Measurements from ENCODE around the gene SEC14L5.

SEC14L5 gene

DNA sequence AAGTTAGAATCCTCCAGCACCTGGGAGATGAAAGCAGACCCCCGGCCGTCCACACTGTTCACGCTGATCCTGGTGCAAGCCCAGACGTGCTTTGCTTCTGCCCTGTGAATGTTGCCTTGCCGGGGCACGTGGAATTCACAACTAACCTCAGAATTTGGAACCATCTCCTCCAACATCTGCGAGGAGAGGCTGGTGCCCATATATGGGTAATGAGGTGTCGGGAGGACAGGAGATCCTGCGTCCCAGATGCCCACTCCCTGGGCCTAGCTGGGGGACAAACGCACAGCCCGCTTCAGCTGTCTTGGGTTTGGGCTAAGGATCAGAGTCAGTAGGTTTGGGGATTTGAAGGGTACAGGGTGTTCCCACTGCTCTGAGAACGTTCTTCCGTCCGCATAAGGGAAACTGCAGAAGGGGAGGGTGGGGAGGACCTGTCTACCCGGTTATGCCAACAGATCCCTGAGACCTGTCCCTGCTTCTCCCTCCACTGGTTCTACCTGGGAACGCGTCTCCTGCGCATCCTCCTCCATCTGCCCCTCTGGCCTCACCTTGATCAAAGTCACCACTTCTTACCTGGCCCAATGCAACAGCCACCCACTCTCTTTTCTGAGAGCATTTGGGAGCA, 35.3 kb upstream of the SEC14L5 start:
- no peaks in the 10 kb centered on the region for H4K20me1 ChIP-seq (ENCODE audit: insufficient read depth, low read length, poor library complexity, severe bottlenecking)
- no peak for TF ChIP-seq CTCF (conservative IDR thresholded peaks at IDR 0.05; ENCODE audit: low read length)
- TF ChIP-seq EZH2phosphoT487 (IDR thresholded peaks at IDR 0.05; ENCODE audit: borderline replicate concordance), result no peak
- no peak overlapping the region for H2AFZ ChIP-seq (ENCODE audit: low read length)
- no peaks in the 10 kb centered on the region for H3F3A ChIP-seq (ENCODE audit: low read depth)
- H3K4me3 ChIP-seq (ENCODE audit: low read length, poor library complexity, severe bottlenecking), result no peak overlapping the region
- H3K9ac ChIP-seq (ENCODE audit: low read depth, low read length, poor library complexity, severe bottlenecking), result no peak overlapping the region
- no peak overlapping the region for H3K4me2 ChIP-seq (ENCODE audit: low read depth, low read length, poor library complexity, severe bottlenecking)
- H3K79me2 ChIP-seq (ENCODE audit: insufficient read depth, low read length), result no peaks in the 10 kb centered on the region
- H3K9me3 ChIP-seq (ENCODE audit: insufficient read depth, low read depth, low read length), result no peaks in the 10 kb centered on the region; the same call in 1 of the 2 replicates
- H3K9me2 ChIP-seq (replicated peaks; ENCODE audit: low read depth, low read length), result no peaks in the 10 kb centered on the region
- H3K27me3 ChIP-seq (ENCODE audit: insufficient read depth, low read length, poor library complexity, severe bottlenecking), result no peaks in the 10 kb centered on the region
- H3K4me1 ChIP-seq (ENCODE audit: insufficient read depth, low read length, poor library complexity, severe bottlenecking), result no peaks in the 10 kb centered on the region
- no peaks in the 10 kb centered on the region for H3K36me3 ChIP-seq (ENCODE audit: insufficient read depth, low read length)

GRCh38 chr16:4923853-4924252, 34.3 kb upstream of the SEC14L5 start:
- no peak overlapping the region for H3K4me2 ChIP-seq (ENCODE audit: low read depth, low read length, poor library complexity, severe bottlenecking)
- H3K9me2 ChIP-seq (replicated peaks; ENCODE audit: low read depth, low read length), result no peaks in the 10 kb centered on the region
- no peaks in the 10 kb centered on the region for H3K4me1 ChIP-seq (ENCODE audit: insufficient read depth, low read length, poor library complexity, severe bottlenecking)
- TF ChIP-seq EZH2phosphoT487 (IDR thresholded peaks at IDR 0.05; ENCODE audit: borderline replicate concordance) (no peak), CTCF (conservative IDR thresholded peaks at IDR 0.05; ENCODE audit: low read length) (no peak)
- no peak overlapping the region for H3K9ac ChIP-seq (ENCODE audit: low read depth, low read length, poor library complexity, severe bottlenecking)
- no peaks in the 10 kb centered on the region for H3F3A ChIP-seq (ENCODE audit: low read depth)
- H3K4me3 ChIP-seq (ENCODE audit: low read length, poor library complexity, severe bottlenecking), result no peak overlapping the region
- H3K27me3 ChIP-seq (ENCODE audit: insufficient read depth, low read length, poor library complexity, severe bottlenecking), result no peaks in the 10 kb centered on the region
- no peaks in the 10 kb centered on the region for H3K36me3 ChIP-seq (ENCODE audit: insufficient read depth, low read length)
- no peaks in the 10 kb centered on the region; the same call in 1 of the 2 replicates for H3K9me3 ChIP-seq (ENCODE audit: insufficient read depth, low read depth, low read length)
- no peaks in the 10 kb centered on the region for H3K79me2 ChIP-seq (ENCODE audit: insufficient read depth, low read length)
- no peaks in the 10 kb centered on the region for H4K20me1 ChIP-seq (ENCODE audit: insufficient read depth, low read length, poor library complexity, severe bottlenecking)
- H2AFZ ChIP-seq (ENCODE audit: low read length), result no peak overlapping the region

DNA sequence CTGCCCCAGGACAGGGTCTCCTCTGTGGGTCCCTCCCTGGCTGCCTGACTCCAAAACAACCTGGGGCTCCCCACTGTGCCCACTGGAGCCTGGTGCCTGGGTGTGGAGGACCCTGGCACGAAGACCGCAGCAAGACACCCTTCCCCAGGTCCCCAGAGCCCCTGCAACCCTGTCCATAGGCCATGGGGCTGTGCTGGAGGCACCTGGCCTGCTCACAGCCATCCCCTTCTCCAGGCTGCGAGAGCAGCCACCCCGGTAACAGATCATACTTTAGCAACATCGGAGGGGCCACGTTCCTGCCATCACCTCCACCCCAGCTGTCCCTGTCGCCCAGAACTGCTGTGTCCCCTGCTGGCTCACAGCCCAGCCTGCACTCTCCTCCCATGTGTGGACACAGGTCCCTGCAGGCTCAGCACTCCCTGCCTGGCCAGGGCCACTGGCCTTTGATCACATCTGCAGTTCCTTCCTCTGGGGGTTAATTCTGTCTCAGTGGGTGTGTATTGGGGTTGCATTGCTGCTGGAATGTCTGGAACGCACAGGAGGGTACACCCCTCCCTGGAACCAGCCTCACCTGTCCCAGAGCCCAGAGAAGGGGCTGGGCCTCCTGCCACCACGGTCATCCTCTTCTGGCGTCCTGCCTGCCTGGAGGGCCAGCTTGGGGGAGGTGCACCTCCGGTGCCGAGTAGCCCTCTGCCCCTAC, 33.4 kb upstream of the SEC14L5 start:
- TF ChIP-seq CTCF (conservative IDR thresholded peaks at IDR 0.05; ENCODE audit: low read length) (no peak), EZH2phosphoT487 (IDR thresholded peaks at IDR 0.05; ENCODE audit: borderline replicate concordance) (no peak)
- Histone ChIP-seq H3F3A (ENCODE audit: low read depth) (no peaks in the 10 kb centered on the region), H3K9me2 (replicated peaks; ENCODE audit: low read depth, low read length) (no peaks in the 10 kb centered on the region), H3K4me3 (ENCODE audit: low read length, poor library complexity, severe bottlenecking) (no peak overlapping the region), H2AFZ (ENCODE audit: low read length) (no peak overlapping the region), H3K36me3 (ENCODE audit: insufficient read depth, low read length) (no peaks in the 10 kb centered on the region), H3K9ac (ENCODE audit: low read depth, low read length, poor library complexity, severe bottlenecking) (no peak overlapping the region), H3K4me1 (ENCODE audit: insufficient read depth, low read length, poor library complexity, severe bottlenecking) (no peaks in the 10 kb centered on the region), H3K9me3 (ENCODE audit: insufficient read depth, low read depth, low read length) (no peaks in the 10 kb centered on the region; the same call in 1 of the 2 replicates), H3K4me2 (ENCODE audit: low read depth, low read length, poor library complexity, severe bottlenecking) (no peak overlapping the region), H3K27me3 (ENCODE audit: insufficient read depth, low read length, poor library complexity, severe bottlenecking) (no peaks in the 10 kb centered on the region), H3K79me2 (ENCODE audit: insufficient read depth, low read length) (no peaks in the 10 kb centered on the region), H4K20me1 (ENCODE audit: insufficient read depth, low read length, poor library complexity, severe bottlenecking) (no peaks in the 10 kb centered on the region)

All from Loucy (cell line).